ENCODE results near the gene TP53. TPM values are rescaled to one million over a fixed set of nuclear protein-coding genes. Genes with fewer than 3 reads are reported as not detected.

TP53 gene
- total and polyA plus RNA-seq, 7 donors = 7.4 to 36.7 (median 18.1) TPM

GRCh38 chr17:7712111-7712771 is 25.0 kb upstream of the TP53 start:
- no peak for TF ChIP-seq CTCF (IDR thresholded peaks at IDR 0.05)
- 5 to 11% (median 7%) methylated on average over 16 to 19 of the region's 19 CpGs for WGBS, 3 donors
- intact Hi-C loops (cut with DNase I) = no loop called here
- H3K4me3 ChIP-seq = no peak overlapping the region
- H3K27me3 ChIP-seq (ENCODE audit: insufficient read depth in 3 of 3, low read length in 2 of 3) = peaks cover 0 to 77% (median 12%) of the 10 kb centered on the region in 3 donors
- H3K27ac ChIP-seq = no peak overlapping the region
- no peaks in the 10 kb centered on the region for H3K9me3 ChIP-seq
- ATAC-seq (no peak), DNase-seq (no peak)
- peaks cover under 1% of the 10 kb centered on the region for H3K4me1 ChIP-seq
- no peaks in the 10 kb centered on the region for H3K36me3 ChIP-seq (ENCODE audit: insufficient read depth in 1 of 2, low read depth in 1 of 2)

GRCh38 chr17:7711051-7711755 is 23.9 kb upstream of the TP53 start:
- Histone ChIP-seq H3K27me3 (ENCODE audit: insufficient read depth in 3 of 3, low read length in 2 of 3) (peaks cover 0 to 77% (median 10%) of the 10 kb centered on the region in 3 donors), H3K36me3 (ENCODE audit: insufficient read depth in 1 of 2, low read depth in 1 of 2) (no peaks in the 10 kb centered on the region), H3K9me3 (no peaks in the 10 kb centered on the region), H3K27ac (no peak overlapping the region), H3K4me3 (no peak overlapping the region), H3K4me1 (no peaks in the 10 kb centered on the region)
- DNase-seq (no peak), ATAC-seq (no peak)
- intact Hi-C loops (cut with DNase I) = no loop called here
- TF ChIP-seq CTCF (IDR thresholded peaks at IDR 0.05) = no peak
- 75 to 77% (median 76%) methylated on average over 7 of the region's 7 CpGs for WGBS, 3 donors

- intact Hi-C loops (cut with DNase I) = no loop called here
- Histone ChIP-seq H3K36me3 (ENCODE audit: insufficient read depth in 1 of 2, low read depth in 1 of 2) (no peaks in the 10 kb centered on the region), H3K4me3 (no peak overlapping the region), H3K9me3 (no peaks in the 10 kb centered on the region), H3K27me3 (ENCODE audit: insufficient read depth in 3 of 3, low read length in 2 of 3) (peaks cover 0 to 77% (median 14%) of the 10 kb centered on the region in 3 donors), H3K4me1 (peaks cover under 1% of the 10 kb centered on the region), H3K27ac (no peak overlapping the region)
- 75 to 86% (median 75%) methylated on average over 7 of the region's 7 CpGs for WGBS, 3 donors
- ATAC-seq = no peak
- no peak for DNase-seq
- no peak for TF ChIP-seq CTCF (IDR thresholded peaks at IDR 0.05)
Observed at GRCh38 chr17:7710301-7710700, 23.0 kb upstream of the TP53 start.

- peaks cover 7% of the 10 kb centered on the region for H3K4me1 ChIP-seq
- DNase-seq (no peak), ATAC-seq (no peak)
- H3K36me3 ChIP-seq (ENCODE audit: insufficient read depth in 1 of 2, low read depth in 1 of 2) = no peaks in the 10 kb centered on the region
- no peak overlapping the region for H3K4me3 ChIP-seq
- 64 to 88% (median 78%) methylated on average over 4 to 11 of the region's 11 CpGs for WGBS, 3 donors
- intact Hi-C loops (cut with DNase I) = no loop called here
- no peak for TF ChIP-seq CTCF (IDR thresholded peaks at IDR 0.05)
- no peaks in the 10 kb centered on the region for H3K9me3 ChIP-seq
- peaks cover 0 to 77% (median 20%) of the 10 kb centered on the region in 3 donors for H3K27me3 ChIP-seq (ENCODE audit: insufficient read depth in 3 of 3, low read length in 2 of 3)
- H3K27ac ChIP-seq = no peak overlapping the region
Observed at GRCh38 chr17:7709031-7709430, 21.7 kb upstream of the TP53 start.

Data from psoas muscle (tissue), 8 donors.